ENCODE measurements around the gene PFDN1. TPM values are rescaled to one million over a fixed set of nuclear protein-coding genes. Genes with fewer than 3 reads are reported as not detected.

PFDN1 gene
- total RNA-seq, 1 experiment from 2014 or later, result 54.4 TPM

GRCh38 chr5:140270008-140270407 lies 32.9 kb downstream of the PFDN1 start:
- ATAC-seq (no peak), DNase-seq (ENCODE audit: low read depth, low spot score) (no peak)
- Histone ChIP-seq H3K36me3 (ENCODE audit: control insufficient read depth, insufficient read depth, low read length) (no peaks in the 10 kb centered on the region), H3K27ac (ENCODE audit: low read length) (no peak overlapping the region), H3K4me1 (ENCODE audit: control insufficient read depth, insufficient read depth, low read length) (no peaks in the 10 kb centered on the region), H3K4me3 (ENCODE audit: low read depth in 2 of 2, low read length in 2 of 2) (no peak overlapping the region), H3K27me3 (ENCODE audit: control insufficient read depth, insufficient read depth, low read length) (no peaks in the 10 kb centered on the region), H3K9me3 (ENCODE audit: control insufficient read depth, insufficient read depth, low read depth, low read length) (no peaks in the 10 kb centered on the region)
- TF ChIP-seq REST (IDR thresholded peaks at IDR 0.05; ENCODE audit: insufficient read depth in 1 of 2, low read depth in 2 of 2, low read length in 1 of 2) (no peak), TCF7L2 (IDR thresholded peaks at IDR 0.05; ENCODE audit: low read depth, low read length) (no peak), CTCF (IDR thresholded peaks at IDR 0.05) (no peak), SIN3A (IDR thresholded peaks at IDR 0.05; ENCODE audit: borderline replicate concordance, insufficient read depth, low read depth, low read length) (no peak), POLR2AphosphoS5 (IDR thresholded peaks at IDR 0.05; ENCODE audit: low read depth, low read length) (no peak)
- in situ Hi-C loops (cut with HindIII; ENCODE audit: low pct_unique_long_range_greater_than_20kb, low sequenced_read_pairs), result no loop called here
- ChIA-PET CTCF (no interaction called here), POLR2A (no interaction called here)
- BruUV-seq (replicated peaks), result no TSS peak
- intact Hi-C loops (cut with micrococcal nuclease; ENCODE audit: unreplicated experiment), result no loop called here

- intact Hi-C loops (cut with micrococcal nuclease; ENCODE audit: unreplicated experiment), result no loop called here
- H3K9me3 ChIP-seq (ENCODE audit: control insufficient read depth, insufficient read depth, low read depth, low read length), result no peaks in the 10 kb centered on the region
- ATAC-seq, result no peak
- ChIA-PET CTCF (no interaction called here), POLR2A (no interaction called here)
- no peak overlapping the region for H3K4me3 ChIP-seq (ENCODE audit: low read depth in 2 of 2, low read length in 2 of 2)
- 0 out of 2 replicates have a peak, but pooled peaks cover 5% of the 10 kb centered on the region for H3K4me1 ChIP-seq (ENCODE audit: control insufficient read depth, insufficient read depth, low read length)
- no TSS peak for BruUV-seq (replicated peaks)
- no peak for TF ChIP-seq POLR2AphosphoS5 (IDR thresholded peaks at IDR 0.05; ENCODE audit: low read depth, low read length)
- no peak for TF ChIP-seq REST (IDR thresholded peaks at IDR 0.05; ENCODE audit: insufficient read depth in 1 of 2, low read depth in 2 of 2, low read length in 1 of 2)
- no peak for TF ChIP-seq TCF7L2 (IDR thresholded peaks at IDR 0.05; ENCODE audit: low read depth, low read length)
- no peak for TF ChIP-seq CTCF (IDR thresholded peaks at IDR 0.05)
- TF ChIP-seq SIN3A (IDR thresholded peaks at IDR 0.05; ENCODE audit: borderline replicate concordance, insufficient read depth, low read depth, low read length), result no peak
- H3K27ac ChIP-seq (ENCODE audit: low read length), result no peak overlapping the region
- no peaks in the 10 kb centered on the region for H3K27me3 ChIP-seq (ENCODE audit: control insufficient read depth, insufficient read depth, low read length)
- no peak for DNase-seq (ENCODE audit: low read depth, low spot score)
- in situ Hi-C loops (cut with HindIII; ENCODE audit: low pct_unique_long_range_greater_than_20kb, low sequenced_read_pairs), result no loop called here
- no peaks in the 10 kb centered on the region for H3K36me3 ChIP-seq (ENCODE audit: control insufficient read depth, insufficient read depth, low read length)
Measured at GRCh38 chr5:140267559-140268018, 35.3 kb downstream of the PFDN1 start.
